HL-60/S4 treated with phorbol 12-myristate 13-acetate at 8.2 ng/mL for 4 days and 3 days (cell line): ENCODE measurements around the gene RAG1.

Source experiments
- in situ Hi-C: fragments of 300-500 bp; cut with MboI; formaldehyde crosslinking; loops from 2 replicates; pipeline ENCODE4 v1.15.0; 2022; ENCODE audit warnings: low sequenced_read_pairs

The RAG1 gene

GRCh38 chr11:36623494-36623893, 55.7 kb downstream of the RAG1 start:
- in situ Hi-C loops: no loop called here

DNA sequence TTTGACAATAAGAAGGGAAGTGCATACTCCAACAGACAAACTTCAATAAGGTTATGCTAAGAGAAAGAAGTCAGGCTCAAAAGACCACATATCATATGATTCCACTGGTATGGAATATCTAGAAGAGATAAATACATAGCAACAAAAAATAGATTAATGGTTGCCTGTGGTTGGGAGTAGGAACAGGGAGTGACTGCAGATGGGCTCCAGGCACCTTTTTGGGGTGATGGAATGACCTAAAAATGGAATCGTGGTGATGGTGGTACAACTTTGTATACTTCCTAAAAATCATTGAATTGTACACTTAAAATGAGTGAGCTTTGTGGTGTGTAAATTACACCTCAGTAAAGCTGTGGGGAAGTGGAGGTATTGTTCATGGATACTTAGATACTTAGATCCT, 59.2 kb downstream of the RAG1 start:
- in situ Hi-C loops: no loop called here

- in situ Hi-C loops: no loop called here
Observed at GRCh38 chr11:36627471-36627870, 59.7 kb downstream of the RAG1 start.

GRCh38 chr11:36628141-36628540, 60.3 kb downstream of the RAG1 start:
- in situ Hi-C loops: no loop called here

GRCh38 chr11:36628765-36629244, 61.0 kb downstream of the RAG1 start:
- in situ Hi-C loops: no loop called here
